ENCODE results near the gene MINDY4. TPM values are rescaled to one million over a fixed set of nuclear protein-coding genes. Genes with fewer than 3 reads are reported as not detected.

MINDY4 gene
- total RNA-seq, 1 donor from 2014 or later = 4.1 TPM

DNA sequence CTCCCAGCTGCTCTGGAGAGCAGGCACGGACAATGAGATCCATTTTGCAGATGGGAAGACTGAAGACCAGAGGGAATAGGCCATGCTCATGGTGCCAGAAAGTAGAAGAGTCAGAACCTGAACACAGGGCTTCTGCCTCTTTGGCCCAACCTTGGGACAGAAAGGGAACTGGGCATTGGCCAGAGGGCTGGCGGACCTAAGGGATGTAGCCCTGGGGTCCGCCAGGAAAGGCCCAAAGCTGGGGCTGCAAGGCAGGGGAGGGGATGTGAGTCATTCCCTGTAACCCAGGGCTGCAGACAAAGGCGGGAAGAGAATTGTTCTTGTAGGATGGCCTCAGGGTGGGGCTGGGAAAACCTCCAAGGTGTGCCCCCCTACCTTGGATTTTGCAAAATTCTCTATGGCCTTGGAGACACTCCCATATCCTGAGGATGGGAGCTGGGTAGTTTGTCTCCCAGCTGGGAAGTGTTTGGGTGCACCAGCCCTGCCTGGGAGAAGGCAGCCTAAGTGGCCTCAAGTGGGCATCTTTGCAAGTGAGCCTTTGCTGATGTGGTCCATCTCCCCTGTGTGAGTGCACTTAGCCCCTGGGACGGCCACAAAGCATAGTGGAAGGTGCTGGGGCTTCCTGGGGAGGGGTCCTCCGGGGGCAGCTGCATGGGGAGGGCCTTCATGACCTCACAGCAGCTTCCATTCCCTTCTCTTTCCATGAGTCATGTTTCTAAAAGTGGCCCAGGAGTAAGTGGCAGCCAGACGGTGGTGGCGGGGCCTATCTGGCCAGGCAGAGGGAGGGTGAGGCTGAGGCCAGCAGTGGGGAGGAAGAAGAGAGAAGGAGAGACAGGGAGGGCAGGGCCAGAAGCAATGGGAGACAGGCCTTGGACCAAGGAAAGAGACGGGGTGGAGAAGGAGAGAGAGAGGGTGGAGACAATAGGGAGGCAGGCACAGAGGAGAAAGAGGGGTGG lies 149.6 kb downstream of the MINDY4 start:
- peak overlapping the region; percentile 21 for H3K9ac ChIP-seq (ENCODE audit: low read length)
- H2AFZ ChIP-seq (ENCODE audit: low read depth, low read length) = peak overlapping the region; percentile 79
- H3K27ac Mint-ChIP-seq (ENCODE audit: unreplicated experiment) = peak overlapping the region; percentile 73
- H3K79me2 ChIP-seq (ENCODE audit: insufficient read depth, low read length) = no peaks in the 10 kb centered on the region
- H3K27ac ChIP-seq (ENCODE audit: low read depth, low read length) = peak overlapping the region; percentile 21
- DNase-seq (ENCODE audit: low read depth) (peak; percentile 63), FAIRE-seq (no peak)
- H3K9me3 ChIP-seq (ENCODE audit: insufficient read depth, low read depth, low read length) = no peaks in the 10 kb centered on the region
- H3K4me2 ChIP-seq (ENCODE audit: low read length) = peak overlapping the region; percentile 41
- no peaks in the 10 kb centered on the region for H3K9me3 Mint-ChIP-seq (ENCODE audit: unreplicated experiment)
- peaks cover 14% of the 10 kb centered on the region for H3K27me3 Mint-ChIP-seq (ENCODE audit: low read depth, unreplicated experiment)
- H3K36me3 ChIP-seq (ENCODE audit: insufficient read depth, low read length) = no peaks in the 10 kb centered on the region
- H3K27me3 ChIP-seq (ENCODE audit: insufficient read depth, low read length) = no peaks in the 10 kb centered on the region
- no peak overlapping the region for H3K4me3 ChIP-seq (ENCODE audit: insufficient read depth, low read depth, low read length)
- peaks cover 5% of the 10 kb centered on the region for H3K36me3 Mint-ChIP-seq (ENCODE audit: low read depth, unreplicated experiment)
- no peaks in the 10 kb centered on the region for H4K20me1 ChIP-seq (ENCODE audit: insufficient read depth, low read length)
- peaks cover 19% of the 10 kb centered on the region for H3K4me1 Mint-ChIP-seq (ENCODE audit: low read depth, unreplicated experiment)
- TF ChIP-seq EZH2 (IDR thresholded peaks at IDR 0.05; ENCODE audit: insufficient read depth, low read length) = no peak
- TF ChIP-seq, protein P1, sequence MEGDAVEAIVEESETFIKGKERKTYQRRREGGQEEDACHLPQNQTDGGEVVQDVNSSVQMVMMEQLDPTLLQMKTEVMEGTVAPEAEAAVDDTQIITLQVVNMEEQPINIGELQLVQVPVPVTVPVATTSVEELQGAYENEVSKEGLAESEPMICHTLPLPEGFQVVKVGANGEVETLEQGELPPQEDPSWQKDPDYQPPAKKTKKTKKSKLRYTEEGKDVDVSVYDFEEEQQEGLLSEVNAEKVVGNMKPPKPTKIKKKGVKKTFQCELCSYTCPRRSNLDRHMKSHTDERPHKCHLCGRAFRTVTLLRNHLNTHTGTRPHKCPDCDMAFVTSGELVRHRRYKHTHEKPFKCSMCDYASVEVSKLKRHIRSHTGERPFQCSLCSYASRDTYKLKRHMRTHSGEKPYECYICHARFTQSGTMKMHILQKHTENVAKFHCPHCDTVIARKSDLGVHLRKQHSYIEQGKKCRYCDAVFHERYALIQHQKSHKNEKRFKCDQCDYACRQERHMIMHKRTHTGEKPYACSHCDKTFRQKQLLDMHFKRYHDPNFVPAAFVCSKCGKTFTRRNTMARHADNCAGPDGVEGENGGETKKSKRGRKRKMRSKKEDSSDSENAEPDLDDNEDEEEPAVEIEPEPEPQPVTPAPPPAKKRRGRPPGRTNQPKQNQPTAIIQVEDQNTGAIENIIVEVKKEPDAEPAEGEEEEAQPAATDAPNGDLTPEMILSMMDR (IDR thresholded peaks at IDR 0.05; ENCODE audit: insufficient read depth, low read depth, low read length) = no peak
- H3K4me3 Mint-ChIP-seq (ENCODE audit: unreplicated experiment) = peak overlapping the region; percentile 3
- peaks cover 20% of the 10 kb centered on the region for H3K4me1 ChIP-seq (ENCODE audit: insufficient read depth, low read length)

DNA sequence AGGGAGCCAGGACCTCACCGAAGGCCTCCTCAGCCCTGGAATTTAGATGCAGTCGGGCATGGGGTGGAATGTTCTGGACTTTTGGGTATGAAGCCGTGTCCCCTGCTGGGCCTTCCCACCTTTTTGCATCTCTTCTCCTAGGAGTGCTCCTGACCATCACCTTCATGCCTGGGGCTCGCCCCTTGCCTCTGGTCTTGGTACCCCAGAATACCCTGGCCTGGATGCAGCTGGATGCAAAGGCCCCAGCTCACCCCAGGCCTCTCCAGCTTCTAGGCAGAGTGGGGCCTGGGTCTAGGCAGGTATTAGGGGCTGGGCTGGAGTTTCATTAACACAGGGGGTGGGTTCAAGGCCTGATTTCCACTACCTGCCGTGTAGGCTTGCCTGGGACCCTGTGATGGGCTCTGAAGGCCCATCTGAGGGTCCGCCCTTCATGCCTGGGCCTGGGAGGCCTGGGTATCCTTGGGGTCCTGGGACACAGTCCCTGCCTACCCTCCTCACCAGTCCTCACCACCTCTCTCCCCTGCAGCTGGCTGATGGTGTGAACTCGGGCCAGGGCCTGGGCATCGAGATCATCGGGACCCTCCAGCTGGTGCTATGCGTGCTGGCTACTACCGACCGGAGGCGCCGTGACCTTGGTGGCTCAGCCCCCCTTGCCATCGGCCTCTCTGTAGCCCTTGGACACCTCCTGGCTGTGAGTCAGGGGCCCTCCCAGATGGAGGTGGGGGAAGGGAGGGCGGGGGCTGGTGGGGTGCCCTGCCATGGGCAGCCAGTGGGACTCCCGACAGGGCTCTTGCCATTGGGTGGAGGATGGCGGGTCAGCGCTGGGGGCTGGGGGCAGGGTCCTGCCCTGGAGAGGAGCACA lies 150.6 kb downstream of the MINDY4 start:
- Histone ChIP-seq H2AFZ (ENCODE audit: low read depth, low read length) (peak overlapping the region; percentile 79), H3K9me3 (ENCODE audit: insufficient read depth, low read depth, low read length) (peaks cover under 1% of the 10 kb centered on the region), H3K9ac (ENCODE audit: low read length) (peak overlapping the region; percentile 21), H3K79me2 (ENCODE audit: insufficient read depth, low read length) (no peaks in the 10 kb centered on the region), H3K4me3 (ENCODE audit: insufficient read depth, low read depth, low read length) (no peak overlapping the region), H3K27me3 (ENCODE audit: insufficient read depth, low read length) (no peaks in the 10 kb centered on the region), H3K4me1 (ENCODE audit: insufficient read depth, low read length) (peaks cover 20% of the 10 kb centered on the region), H3K27ac (ENCODE audit: low read depth, low read length) (no peak overlapping the region), H3K36me3 (ENCODE audit: insufficient read depth, low read length) (no peaks in the 10 kb centered on the region), H4K20me1 (ENCODE audit: insufficient read depth, low read length) (no peaks in the 10 kb centered on the region), H3K4me2 (ENCODE audit: low read length) (peak overlapping the region; percentile 41)
- no peak for TF ChIP-seq EZH2 (IDR thresholded peaks at IDR 0.05; ENCODE audit: insufficient read depth, low read length)
- TF ChIP-seq, protein P1 (IDR thresholded peaks at IDR 0.05; ENCODE audit: insufficient read depth, low read depth, low read length) = no peak
- Mint-ChIP-seq H3K9me3 (ENCODE audit: unreplicated experiment) (no peaks in the 10 kb centered on the region), H3K27me3 (ENCODE audit: low read depth, unreplicated experiment) (peaks cover 10% of the 10 kb centered on the region), H3K4me1 (ENCODE audit: low read depth, unreplicated experiment) (peaks cover 19% of the 10 kb centered on the region), H3K4me3 (ENCODE audit: unreplicated experiment) (no peak overlapping the region), H3K36me3 (ENCODE audit: low read depth, unreplicated experiment) (peaks cover 7% of the 10 kb centered on the region), H3K27ac (ENCODE audit: unreplicated experiment) (peak overlapping the region; percentile 59)
- FAIRE-seq (no peak), DNase-seq (ENCODE audit: low read depth) (no peak)
